Naive thymus-derived CD8-positive, alpha-beta T cell (primary cell): ENCODE data around the gene NRG2. TPM values are rescaled to one million over a fixed set of nuclear protein-coding genes. Genes with fewer than 3 reads are reported as not detected.

Source experiments
- ATAC-seq, 2 donors: fragments of 150-1000 bp; cut with Tn5 transposase in 1 of 2; sonication (Bioruptor Pico), chemical (Tn5 transposase) in 1 of 2; 1 replicate in 1 of 2; 2 replicates in 1 of 2; pipeline ENCODE4 v1.10.0; 2021; ENCODE audit warnings: mild to moderate bottlenecking in 2 of 2, moderate library complexity in 2 of 2
- POLR2A ChIA-PET: fragments of 350-600 bp; sonication (Branson Sonifier 250); formaldehyde crosslinking; loops from one replicate; lab custom pipeline; 2021; ENCODE audit warnings: antibody characterized with exemption; lab: Charles Lee
- DNase-seq, 10 donors: peaks; one replicate each; pipeline versions ENCODE4 v3.0.0 to v3.0.0-alpha.2; 2020 to 2022
- H3K27ac Mint-ChIP-seq, 10 donors: one replicate each; pipeline ENCODE4 v1.8.0; 2020 to 2022; ENCODE audit warnings: mild to moderate bottlenecking in 10 of 10, mixed read lengths in 10 of 10, moderate library complexity in 4 of 10, inconsistent platforms in 1 of 10
- H3K27me3 Mint-ChIP-seq, 5 donors: one replicate each; pipeline ENCODE4 v1.8.0; 2021 to 2022; ENCODE audit warnings: mixed read lengths in 5 of 5
- H3K36me3 Mint-ChIP-seq, 3 donors: one replicate each; pipeline ENCODE4 v1.8.0; 2020 to 2022; ENCODE audit warnings: mixed read lengths in 3 of 3, mild to moderate bottlenecking in 2 of 3, inconsistent platforms in 1 of 3
- H3K4me1 Mint-ChIP-seq, 4 donors: one replicate each; pipeline ENCODE4 v1.8.0; 2021 to 2022; ENCODE audit warnings: mixed read lengths in 4 of 4
- H3K4me3 Mint-ChIP-seq, 10 donors: one replicate each; pipeline ENCODE4 v1.8.0; 2020 to 2022; ENCODE audit warnings: mild to moderate bottlenecking in 10 of 10, mixed read lengths in 10 of 10, moderate library complexity in 6 of 10, inconsistent platforms in 1 of 10
- H3K9me3 Mint-ChIP-seq, 9 donors: one replicate each; pipeline ENCODE4 v1.8.0; 2020 to 2022; ENCODE audit warnings: mixed read lengths in 9 of 9, mild to moderate bottlenecking in 3 of 9, inconsistent platforms in 1 of 9, moderate library complexity in 1 of 9
- polyA plus RNA-seq, 3 donors: library from polyadenylated mRNA; unstranded; fragments of 300-500 nt; fragmentation: Illumina TruSeq; gene quantifications; one replicate each; pipeline ENCODE4 v1.2.3, GENCODE V29; 2021
- total RNA-seq, 8 experiments: library from RNA in 2 of 8; stranded (reverse) in 2 of 8; gene quantifications; one replicate each; pipeline ENCODE4 v1.2.3 and lab custom pipeline; 2021 to 2026

NRG2 gene
- total and polyA plus RNA-seq, 5 experiments from 2014 or later, result 0.04 to 0.47 (median 0.25) TPM

- H3K27ac Mint-ChIP-seq, result no peak overlapping the region
- POLR2A ChIA-PET, result no interaction called here
Observed at GRCh38 chr5:139862313-139862712, 180.8 kb downstream of the NRG2 start.

GRCh38 chr5:139861889-139862207, 181.3 kb downstream of the NRG2 start:
- DNase-seq, result no peak
- POLR2A ChIA-PET, result no interaction called here
- Mint-ChIP-seq H3K4me1 (no peaks in the 10 kb centered on the region), H3K4me3 (no peak overlapping the region), H3K27me3 (peaks cover 2 to 12% (median 12%) of the 10 kb centered on the region in 5 donors), H3K9me3 (no peaks in the 10 kb centered on the region), H3K36me3 (no peaks in the 10 kb centered on the region), H3K27ac (no peak overlapping the region)
- ATAC-seq, result no peak

More at GRCh38 chr5:139862313-139862712, 180.8 kb downstream of the NRG2 start:
- Mint-ChIP-seq H3K27me3 (peaks cover 4 to 15% (median 12%) of the 10 kb centered on the region in 5 donors), H3K4me3 (no peak overlapping the region), H3K36me3 (no peaks in the 10 kb centered on the region), H3K4me1 (no peaks in the 10 kb centered on the region), H3K9me3 (no peaks in the 10 kb centered on the region)
- ATAC-seq, result no peak
- DNase-seq, result no peak

GRCh38 chr5:139861021-139861888, 181.8 kb downstream of the NRG2 start:
- Mint-ChIP-seq H3K36me3 (no peaks in the 10 kb centered on the region), H3K4me3 (no peak overlapping the region), H3K4me1 (no peaks in the 10 kb centered on the region), H3K27me3 (peaks cover 1 to 12% (median 7%) of the 10 kb centered on the region in 5 donors), H3K9me3 (no peaks in the 10 kb centered on the region), H3K27ac (no peak overlapping the region)
- DNase-seq (no peak), ATAC-seq (no peak)
- POLR2A ChIA-PET, result no interaction called here

GRCh38 chr5:139859013-139859412, 184.1 kb downstream of the NRG2 start:
- POLR2A ChIA-PET, result no interaction called here
- Mint-ChIP-seq H3K9me3 (no peaks in the 10 kb centered on the region), H3K4me3 (no peak overlapping the region), H3K36me3 (no peaks in the 10 kb centered on the region), H3K27ac (no peak overlapping the region), H3K27me3 (peaks cover 0 to 7% (median 3%) of the 10 kb centered on the region in 5 donors), H3K4me1 (no peaks in the 10 kb centered on the region)
- DNase-seq (no peak), ATAC-seq (no peak)

GRCh38 chr5:139856714-139857113, 186.4 kb downstream of the NRG2 start:
- no peaks in the 10 kb centered on the region for H3K9me3 Mint-ChIP-seq
- POLR2A ChIA-PET, result no interaction called here
- peaks cover 0 to 7% (median 3%) of the 10 kb centered on the region in 5 donors for H3K27me3 Mint-ChIP-seq
- no peak for ATAC-seq
- DNase-seq, result no peak
- no peaks in the 10 kb centered on the region for H3K4me1 Mint-ChIP-seq
- no peak overlapping the region for H3K4me3 Mint-ChIP-seq
- H3K27ac Mint-ChIP-seq, result no peak overlapping the region
- no peaks in the 10 kb centered on the region for H3K36me3 Mint-ChIP-seq

- H3K4me1 Mint-ChIP-seq, result no peaks in the 10 kb centered on the region
- no peaks in the 10 kb centered on the region for H3K9me3 Mint-ChIP-seq
- no peak overlapping the region for H3K4me3 Mint-ChIP-seq
- ATAC-seq (no peak), DNase-seq (no peak)
- H3K27ac Mint-ChIP-seq, result no peak overlapping the region
- H3K36me3 Mint-ChIP-seq, result no peaks in the 10 kb centered on the region
- H3K27me3 Mint-ChIP-seq, result peaks cover 0 to 6% (median 2%) of the 10 kb centered on the region in 5 donors
- POLR2A ChIA-PET, result interaction anchor here (1.0 kb wide), 1 partner anchor 63 kb away, joined by 3 read pairs; no protein-coding TSS in a partner anchor
Observed at GRCh38 chr5:139855946-139856540, 187.1 kb downstream of the NRG2 start.

- DNase-seq (peak in 1 of 10 donors; percentile 49), ATAC-seq (no peak)
- POLR2A ChIA-PET, result interaction anchor here (1.0 kb wide), 1 partner anchor 62 kb away, joined by 3 read pairs; no protein-coding TSS in a partner anchor
- Mint-ChIP-seq H3K27ac (no peak overlapping the region), H3K36me3 (no peaks in the 10 kb centered on the region), H3K9me3 (no peaks in the 10 kb centered on the region), H3K27me3 (peaks cover 0 to 3% (median 0%) of the 10 kb centered on the region in 5 donors), H3K4me3 (no peak overlapping the region), H3K4me1 (no peaks in the 10 kb centered on the region)
Observed at GRCh38 chr5:139855451-139855850, 187.6 kb downstream of the NRG2 start.

GRCh38 chr5:139854953-139855352, 188.1 kb downstream of the NRG2 start:
- Mint-ChIP-seq H3K27ac (peak overlapping the region in 2 of 10 donors; percentile 58 to 67), H3K4me3 (no peak overlapping the region), H3K9me3 (no peaks in the 10 kb centered on the region), H3K4me1 (peaks cover 0 to 3% (median under 1%) of the 10 kb centered on the region in 4 donors), H3K36me3 (no peaks in the 10 kb centered on the region), H3K27me3 (peaks cover 0 to 3% (median 0%) of the 10 kb centered on the region in 5 donors)
- no peak for DNase-seq
- POLR2A ChIA-PET, result interaction anchor here (1.0 kb wide), 1 partner anchor 62 kb away, joined by 3 read pairs; no protein-coding TSS in a partner anchor
- no peak for ATAC-seq

GRCh38 chr5:139854029-139854605, 189.0 kb downstream of the NRG2 start:
- Mint-ChIP-seq H3K4me3 (no peak overlapping the region), H3K27ac (peak overlapping the region in 1 of 10 donors; percentile 67), H3K9me3 (no peaks in the 10 kb centered on the region), H3K36me3 (no peaks in the 10 kb centered on the region), H3K4me1 (peaks cover 6 to 11% (median 7%) of the 10 kb centered on the region in 4 donors), H3K27me3 (peaks cover 0 to 2% (median 0%) of the 10 kb centered on the region in 5 donors)
- POLR2A ChIA-PET, result no interaction called here
- no peak for ATAC-seq
- peak in 1 of 10 donors; percentile 10 for DNase-seq

- ATAC-seq (no peak), DNase-seq (peak in 1 of 10 donors; percentile 19)
- no peaks in the 10 kb centered on the region for H3K36me3 Mint-ChIP-seq
- peaks cover 10 to 16% (median 11%) of the 10 kb centered on the region in 4 donors for H3K4me1 Mint-ChIP-seq
- no peaks in the 10 kb centered on the region for H3K27me3 Mint-ChIP-seq
- no peak overlapping the region for H3K27ac Mint-ChIP-seq
- no peak overlapping the region for H3K4me3 Mint-ChIP-seq
- H3K9me3 Mint-ChIP-seq, result no peaks in the 10 kb centered on the region
- POLR2A ChIA-PET, result no interaction called here
Observed at GRCh38 chr5:139852696-139853095, 190.4 kb downstream of the NRG2 start.

- POLR2A ChIA-PET, result no interaction called here
- DNase-seq, result peak in 1 of 10 donors; percentile 30
- peaks cover 12 to 26% (median 15%) of the 10 kb centered on the region in 4 donors for H3K4me1 Mint-ChIP-seq
Observed at GRCh38 chr5:139851558-139851957, 191.5 kb downstream of the NRG2 start.

GRCh38 chr5:139850423-139851016, 192.6 kb downstream of the NRG2 start:
- Mint-ChIP-seq H3K36me3 (no peaks in the 10 kb centered on the region), H3K9me3 (no peaks in the 10 kb centered on the region), H3K27me3 (peaks cover 0 to 8% (median 2%) of the 10 kb centered on the region in 5 donors), H3K4me3 (peak overlapping the region in 4 of 10 donors; percentile 80 to 86 (median 83)), H3K4me1 (peaks cover 12 to 26% (median 15%) of the 10 kb centered on the region in 4 donors), H3K27ac (peak overlapping the region in 7 of 10 donors; percentile 56 to 86 (median 74))
- no peak for DNase-seq
- no peak for ATAC-seq
- POLR2A ChIA-PET, result interaction anchor here (0.7 kb wide), 1 partner anchor 257 kb away, joined by 3 read pairs; no protein-coding TSS in a partner anchor

More at GRCh38 chr5:139851558-139851957, 191.5 kb downstream of the NRG2 start:
- no peaks in the 10 kb centered on the region for H3K9me3 Mint-ChIP-seq
- no peak overlapping the region for H3K27ac Mint-ChIP-seq
- no peaks in the 10 kb centered on the region for H3K36me3 Mint-ChIP-seq
- no peak for ATAC-seq
- H3K4me3 Mint-ChIP-seq, result no peak overlapping the region
- peaks cover 0 to 2% (median 0%) of the 10 kb centered on the region in 5 donors for H3K27me3 Mint-ChIP-seq
